GM12878 (cell line): ENCODE results near the gene ZDHHC3. TPM values are rescaled to one million over a fixed set of nuclear protein-coding genes. Genes with fewer than 3 reads are reported as not detected.

ENCODE experiments used
- ATAC-seq: fragments of 200-7000 bp; cut with Tn5 transposase; 3 replicates; pipeline ENCODE4 v1.9.1; 2020; ENCODE audit warnings: mild to moderate bottlenecking, moderate library complexity
- BruUV-seq: library from RNA; stranded (reverse); fragments of 400-500 nt; replicated peaks from 2 replicates; lab custom pipeline; 2021; lab: Mats Ljungman, UMichigan
- CTCF ChIA-PET: fragments of 300-600 bp; sonication (Branson Sonifier 250); formaldehyde crosslinking; extraction: SDS; loops from one replicate; lab custom pipeline; 2021; ENCODE audit warnings: inconsistent platforms; lab: Yijun Ruan, JAX
- POLR2A ChIA-PET: fragments of 350-600 bp; formaldehyde crosslinking; extraction: SDS; loops from one replicate; lab custom pipeline; 2021; ENCODE audit warnings: inconsistent platforms; lab: Charles Lee
- RAD21 ChIA-PET: fragments of 300-600 bp; sonication (Branson Sonifier 250); formaldehyde crosslinking; loops from one replicate; lab custom pipeline; 2023; ENCODE audit warnings: antibody characterized with exemption; ENCODE audit not compliant: unreplicated experiment; lab: Charles Lee
- SMC1A ChIA-PET: fragments of 300-600 bp; sonication (Branson Sonifier 250); formaldehyde crosslinking; loops from one replicate; lab custom pipeline; 2023; ENCODE audit not compliant: unreplicated experiment, uncharacterized antibody; lab: Charles Lee
- DNase-seq: peaks from one replicate; pipeline ENCODE4 v3.0.0-alpha.2; 2011; ENCODE audit warnings: low read depth, low spot score
- FAIRE-seq: peaks from 3 replicates; lab custom pipeline; 2011; peaks lifted over from hg19 to GRCh38; lab: Jason Lieb, UNC
- H2AFZ ChIP-seq: 2 replicates; pipeline ENCODE4 v1.6.0; 2011; ENCODE audit warnings: low read depth, low read length, control low read depth; ENCODE audit not compliant: control insufficient read depth
- H3K27ac ChIP-seq: 2 replicates; pipeline ENCODE4 v1.5.1; 2011; ENCODE audit warnings: control low read depth; ENCODE audit not compliant: control insufficient read depth, insufficient read depth
- H3K27me3 ChIP-seq, 2 experiments: replicated peaks in 1 of 2; 2 replicates each; pipeline versions ENCODE4 v1.6.0 to v1.6.1; 2011; ENCODE audit warnings: low read length in 1 of 2; ENCODE audit not compliant: control insufficient read depth in 2 of 2, insufficient read depth in 2 of 2
- H3K36me3 ChIP-seq, 2 experiments: 2 replicates each; pipeline ENCODE4 v1.5.1; 2011; ENCODE audit warnings: low read length in 1 of 2; ENCODE audit not compliant: control insufficient read depth in 2 of 2, insufficient read depth in 2 of 2
- H3K4me1 ChIP-seq: 2 replicates; pipeline ENCODE4 v1.6.1; 2011; ENCODE audit warnings: mild to moderate bottlenecking, low read length, moderate library complexity, mixed read lengths; ENCODE audit not compliant: control insufficient read depth, insufficient read depth
- H3K4me2 ChIP-seq: 2 replicates; pipeline ENCODE4 v1.6.0; 2011; ENCODE audit warnings: control low read depth; ENCODE audit not compliant: control insufficient read depth, insufficient read depth
- H3K4me3 ChIP-seq: fragments of 200-600 bp; sonication (generic); 2 replicates; pipeline ENCODE4 v1.5.1; 2016
- H3K79me2 ChIP-seq: 2 replicates; pipeline ENCODE4 v1.6.0; 2011; ENCODE audit warnings: low read length; ENCODE audit not compliant: control insufficient read depth, insufficient read depth
- H3K9ac ChIP-seq: 2 replicates; pipeline ENCODE4 v1.8.0; 2011; ENCODE audit warnings: low read length, control low read depth, mixed read lengths; ENCODE audit not compliant: control insufficient read depth, insufficient read depth
- H3K9me3 ChIP-seq: replicated peaks from 3 replicates; pipeline ENCODE4 v1.5.1; 2011; ENCODE audit warnings: mild to moderate bottlenecking, low read length; ENCODE audit not compliant: control insufficient read depth, insufficient read depth
- H4K20me1 ChIP-seq: 2 replicates; pipeline ENCODE4 v1.6.0; 2011; ENCODE audit not compliant: control insufficient read depth, insufficient read depth
- CEBPB ChIP-seq, 2 experiments: fragments of 150-350 bp in 1 of 2; IDR thresholded peaks; 2 replicates each; pipeline ENCODE4 v1.6.1; 2012 to 2014; ENCODE audit warnings: low read depth in 2 of 2, low read length in 2 of 2, borderline replicate concordance in 1 of 2, inconsistent platforms in 1 of 2
- E4F1 ChIP-seq: fragments of 450-650 bp; IDR thresholded peaks from 2 replicates; pipeline ENCODE4 v1.6.1; 2018; ENCODE audit warnings: borderline replicate concordance, mild to moderate bottlenecking; ENCODE audit not compliant: partially characterized antibody
- FOXM1 ChIP-seq: IDR thresholded peaks from 2 replicates; pipeline ENCODE4 v1.6.1; 2012; ENCODE audit warnings: low read depth, mild to moderate bottlenecking, inconsistent platforms, low read length, moderate library complexity
- IKZF2 ChIP-seq, 2 experiments: fragments of 450-650 bp; IDR thresholded peaks; 2 replicates each; pipeline ENCODE4 v1.6.1; 2017; ENCODE audit warnings: mild to moderate bottlenecking in 2 of 2, moderate library complexity in 2 of 2
- NFYB ChIP-seq: IDR thresholded peaks from 2 replicates; pipeline ENCODE4 v1.6.1; 2011; ENCODE audit warnings: low read depth, mild to moderate bottlenecking, low read length, improper control_type of control experiment, moderate library complexity; ENCODE audit not compliant: insufficient read depth
- WGBS: methylation state at CpG from one replicate; pipeline ENCODE4 v1.1.6; 2016; ENCODE audit warnings: low lambda C conversion rate; ENCODE audit not compliant: insufficient replicate concordance, insufficient coverage; ENCODE audit errors: missing lambda C conversion rate; 5-methylcytosine and 5-hydroxymethylcytosine counted together
- in situ Hi-C: fragments of 300-500 bp; cut with MboI; formaldehyde crosslinking; loops from 9 replicates; pipeline ENCODE4 v1.14.3; 2018; ENCODE audit warnings: mixed read lengths
- intact Hi-C: fragments of 100-400 bp; cut with micrococcal nuclease; formaldehyde crosslinking; loops from one replicate; pipeline ENCODE4 v1.14.2; 2022; ENCODE audit not compliant: unreplicated experiment
- polyA plus RNA-seq, 11 experiments: library from polyadenylated mRNA; depleted of rRNA in 4 of 11; unstranded in 6 of 11; stranded (reverse) in 5 of 11; fragments of >200 nt; fragmentation: Nextera tagmentation in 4 of 11; fragmentation: Illumina TruSeq in 1 of 11; extraction: Ambion mirVana in 4 of 11; extraction: Trizol in 1 of 11; gene quantifications; 1 replicate in 1 of 11; 2 replicates in 10 of 11; pipeline versions ENCODE4 v1.2.1 to v1.2.3, GENCODE V29; 2011 to 2016; ENCODE audit warnings: inconsistent platforms in 2 of 11, missing spikeins in 2 of 11, low read depth in 1 of 11
- total RNA-seq, 4 experiments: library from RNA; depleted of rRNA in 3 of 4; stranded (reverse); fragments of >200 nt in 3 of 4; fragmentation: Illumina TruSeq in 1 of 4; extraction: Trizol in 1 of 4; gene quantifications; 2 replicates each; pipeline versions ENCODE4 v1.2.1 to v1.2.3, GENCODE V29; 2013 to 2021
- TF ChIP-seq, protein P1 (sequence below): IDR thresholded peaks from 2 replicates; pipeline ENCODE4 v1.6.1; 2012; ENCODE audit warnings: low read depth, low read length, improper control_type of control experiment

Gene ZDHHC3
- total and polyA plus RNA-seq, 10 of the 15 experiments (the other 5 are each of a cell fraction or from before 2014, with no cell fraction given): 6.8 to 79.1 (median 40.8) TPM

GRCh38 chr3:44961888-44962287, 14.1 kb downstream of the ZDHHC3 start (continued):
- TF ChIP-seq, protein P1, sequence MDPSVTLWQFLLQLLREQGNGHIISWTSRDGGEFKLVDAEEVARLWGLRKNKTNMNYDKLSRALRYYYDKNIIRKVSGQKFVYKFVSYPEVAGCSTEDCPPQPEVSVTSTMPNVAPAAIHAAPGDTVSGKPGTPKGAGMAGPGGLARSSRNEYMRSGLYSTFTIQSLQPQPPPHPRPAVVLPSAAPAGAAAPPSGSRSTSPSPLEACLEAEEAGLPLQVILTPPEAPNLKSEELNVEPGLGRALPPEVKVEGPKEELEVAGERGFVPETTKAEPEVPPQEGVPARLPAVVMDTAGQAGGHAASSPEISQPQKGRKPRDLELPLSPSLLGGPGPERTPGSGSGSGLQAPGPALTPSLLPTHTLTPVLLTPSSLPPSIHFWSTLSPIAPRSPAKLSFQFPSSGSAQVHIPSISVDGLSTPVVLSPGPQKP: no peak
- TF ChIP-seq E4F1 (no peak), FOXM1 (no peak)

GRCh38 chr3:44960387-44961026, 15.5 kb downstream of the ZDHHC3 start:
- ATAC-seq (peak; percentile 80), DNase-seq (no peak), FAIRE-seq (no peak)
- ChIA-PET RAD21 (no interaction called here), SMC1A (no interaction called here), CTCF (interaction anchor here (1.2 kb wide), 1 partner anchor 13 kb away, joined by 3 read pairs; no protein-coding TSS in a partner anchor), POLR2A (interaction anchor here (1.0 to 1.1 kb wide), 3 partner anchors 8 to 18 kb away, joined by 3 read pairs; no protein-coding TSS in a partner anchor)
- Histone ChIP-seq H3K9ac (no peak overlapping the region; the same call in 1 of the 2 replicates), H3K9me3 (no peaks in the 10 kb centered on the region), H3K36me3 (peaks cover 6 to 7% of the 10 kb centered on the region in 2 experiments; a peak in 3 of 4 replicates), H2AFZ (no peak overlapping the region), H3K27ac (peak overlapping the region; percentile 19; the same call in 1 of the 2 replicates), H3K4me1 (peaks cover 16% of the 10 kb centered on the region), H4K20me1 (no peaks in the 10 kb centered on the region), H3K4me2 (no peak overlapping the region), H3K79me2 (peaks cover 7% of the 10 kb centered on the region), H3K27me3 (no peaks in the 10 kb centered on the region), H3K4me3 (no peak overlapping the region)
- intact Hi-C loops (no loop called here), in situ Hi-C loops (no loop called here)
- WGBS: 13% methylated on average over 3 of the region's 3 CpGs
- TF ChIP-seq NFYB (no peak), CEBPB (IDR thresholded peaks at IDR 0.05; ENCODE audit: borderline replicate concordance in 1 of 2, low read depth in 2 of 2, low read length in 2 of 2) (no peak), IKZF2 (IDR thresholded peaks at IDR 0.05) (peak in 1 of 2 experiments; percentile 13; a peak in 1 of 4 replicates)
- BruUV-seq: no TSS peak
